PC-9 (cell line): ENCODE results near the gene DGCR2. TPM values are rescaled to one million over a fixed set of nuclear protein-coding genes. Genes with fewer than 3 reads are reported as not detected.
"Not testable (repeated sequence)": the region's sequence is repeated elsewhere in the genome, so short reads cannot be mapped to it uniquely, and the experiment has no call there.

Experiments used
- BruUV-seq: library from RNA; stranded (reverse); fragments of 400-500 nt; replicated peaks from 2 replicates; lab custom pipeline; 2021; lab: Mats Ljungman, UMichigan
- CTCF ChIA-PET: fragments of 300-600 bp; sonication (Branson Sonifier 250); formaldehyde crosslinking; loops from one replicate; lab custom pipeline; 2022; ENCODE audit warnings: antibody characterized with exemption; lab: Charles Lee
- POLR2A ChIA-PET: fragments of 300-600 bp; sonication (Branson Sonifier 250); formaldehyde crosslinking; loops from one replicate; lab custom pipeline; 2022; ENCODE audit warnings: antibody characterized with exemption; ENCODE audit not compliant: unreplicated experiment; lab: Charles Lee
- DNase-seq, 2 experiments: peaks; one replicate each; pipeline versions ENCODE4 v3.0.0 to v3.0.0-alpha.2; 2015 to 2022; ENCODE audit warnings: mixed read lengths in 1 of 2
- H2AFZ ChIP-seq: fragments of 200-600 bp; sonication (generic); 2 replicates; pipeline ENCODE4 v1.8.1; 2017; ENCODE audit warnings: antibody characterized with exemption
- H3F3A ChIP-seq: fragments of 200-600 bp; sonication (generic); 2 replicates; pipeline ENCODE4 v1.8.1; 2017; ENCODE audit warnings: antibody characterized with exemption, mild to moderate bottlenecking, low read depth; ENCODE audit not compliant: insufficient read depth
- H3K27ac ChIP-seq: fragments of 200-600 bp; sonication (generic); 2 replicates; pipeline ENCODE4 v1.6.1; 2016; ENCODE audit warnings: mixed run types
- H3K27me3 ChIP-seq: fragments of 200-600 bp; sonication (generic); 2 replicates; pipeline ENCODE4 v1.6.1; 2016; ENCODE audit warnings: low read depth, mixed run types; ENCODE audit not compliant: insufficient read depth
- H3K36me3 ChIP-seq: fragments of 200-600 bp; sonication (generic); 2 replicates; pipeline ENCODE4 v1.6.1; 2016; ENCODE audit warnings: low read depth, mixed run types
- H3K4me1 ChIP-seq: fragments of 200-600 bp; sonication (generic); replicated peaks from 2 replicates; pipeline ENCODE4 v1.6.1; 2016; ENCODE audit warnings: mixed run types; ENCODE audit not compliant: insufficient read depth
- H3K4me2 ChIP-seq: fragments of 200-600 bp; sonication (generic); 2 replicates; pipeline ENCODE4 v1.6.1; 2017; ENCODE audit warnings: mixed run types
- H3K4me3 ChIP-seq: fragments of 200-600 bp; sonication (generic); 2 replicates; pipeline ENCODE4 v1.6.1; 2016; ENCODE audit warnings: mixed run types
- H3K79me2 ChIP-seq: fragments of 200-600 bp; sonication (generic); 2 replicates; pipeline ENCODE4 v1.6.1; 2017; ENCODE audit warnings: low read depth, mixed run types
- H3K9me2 ChIP-seq: fragments of 200-600 bp; sonication (generic); 2 replicates; pipeline ENCODE4 v1.8.1; 2017; ENCODE audit warnings: mild to moderate bottlenecking; ENCODE audit not compliant: insufficient read depth
- H3K9me3 ChIP-seq: fragments of 200-600 bp; sonication (generic); 2 replicates; pipeline ENCODE4 v1.8.1; 2016; ENCODE audit warnings: low read depth; ENCODE audit not compliant: insufficient read depth
- H4K20me1 ChIP-seq: fragments of 200-600 bp; sonication (generic); 2 replicates; pipeline ENCODE4 v1.8.1; 2017; ENCODE audit not compliant: insufficient read depth
- CTCF ChIP-seq: fragments of 200-600 bp; sonication (generic); conservative IDR thresholded peaks from 2 replicates; pipeline ENCODE4 v1.6.1; 2017; ENCODE audit warnings: mixed run types, antibody characterized with exemption, mild to moderate bottlenecking, moderate library complexity
- EZH2 ChIP-seq: fragments of 200-600 bp; sonication (generic); IDR thresholded peaks from 2 replicates; pipeline ENCODE4 v1.8.0; 2017; ENCODE audit warnings: antibody characterized with exemption, low read depth
- intact Hi-C: fragments of 100-400 bp; cut with micrococcal nuclease; formaldehyde crosslinking; loops from one replicate; pipeline ENCODE4 v1.10.0; 2022; ENCODE audit not compliant: unreplicated experiment
- total RNA-seq: library from RNA; stranded (reverse); gene quantifications from 2 replicates; pipeline ENCODE4 v1.2.3, GENCODE V29; 2021

The DGCR2 gene
- total RNA-seq, 1 experiment from 2014 or later, result 37.6 TPM

GRCh38 chr22:19016081-19016766 is 106.0 kb downstream of the DGCR2 start:
- CTCF ChIA-PET, result no interaction called here
- no peaks in the 10 kb centered on the region for H4K20me1 ChIP-seq
- intact Hi-C loops, result no loop called here

GRCh38 chr22:19014886-19015285 is 107.3 kb downstream of the DGCR2 start:
- no peaks in the 10 kb centered on the region for H3K9me2 ChIP-seq
- H4K20me1 ChIP-seq, result no peaks in the 10 kb centered on the region
- H3K79me2 ChIP-seq, result no peaks in the 10 kb centered on the region
- no peaks in the 10 kb centered on the region for H3K9me3 ChIP-seq
- no peaks in the 10 kb centered on the region for H3K27me3 ChIP-seq
- CTCF ChIA-PET, result no interaction called here
- no peaks in the 10 kb centered on the region for H3K36me3 ChIP-seq
- no peak for DNase-seq
- H3K4me3 ChIP-seq, result no peak overlapping the region
- BruUV-seq, result no TSS peak
- POLR2A ChIA-PET, result no interaction called here
- TF ChIP-seq EZH2 (no peak), CTCF (no peak)
- H3K4me1 ChIP-seq, result peaks cover 9% of the 10 kb centered on the region
- H2AFZ ChIP-seq, result no peak overlapping the region
- H3K4me2 ChIP-seq, result no peak overlapping the region
- H3K27ac ChIP-seq, result no peak overlapping the region
- intact Hi-C loops, result no loop called here
- H3F3A ChIP-seq, result no peaks in the 10 kb centered on the region; the same call in 1 of the 2 replicates

More at GRCh38 chr22:19016081-19016766, 106.0 kb downstream of the DGCR2 start:
- H3K36me3 ChIP-seq, result no peaks in the 10 kb centered on the region
- H3F3A ChIP-seq, result no peaks in the 10 kb centered on the region; the same call in 1 of the 2 replicates
- H3K4me2 ChIP-seq, result no peak overlapping the region
- H3K27me3 ChIP-seq, result no peaks in the 10 kb centered on the region
- H2AFZ ChIP-seq, result no peak overlapping the region
- POLR2A ChIA-PET, result no interaction called here
- H3K79me2 ChIP-seq, result no peaks in the 10 kb centered on the region
- no peaks in the 10 kb centered on the region for H3K9me2 ChIP-seq
- H3K27ac ChIP-seq, result no peak overlapping the region
- H3K4me3 ChIP-seq, result no peak overlapping the region
- DNase-seq, result no peak
- H3K9me3 ChIP-seq, result no peaks in the 10 kb centered on the region
- no TSS peak for BruUV-seq
- no peak for TF ChIP-seq CTCF
- no peak for TF ChIP-seq EZH2
- H3K4me1 ChIP-seq, result peaks cover 4% of the 10 kb centered on the region

- H3K36me3 ChIP-seq, H3K79me2 ChIP-seq, POLR2A ChIA-PET, H3K9me3 ChIP-seq, H3K27ac ChIP-seq, H3F3A ChIP-seq, H4K20me1 ChIP-seq, CTCF ChIA-PET, H3K4me3 ChIP-seq, H3K9me2 ChIP-seq, intact Hi-C loops, BruUV-seq, H2AFZ ChIP-seq, H3K27me3 ChIP-seq, H3K4me1 ChIP-seq: not testable (repeated sequence)
- peak overlapping the region; percentile 34; the same call in 1 of the 2 replicates for H3K4me2 ChIP-seq
- peak in 1 of 2 experiments; percentile 40 for DNase-seq
These were observed 108.2 kb downstream of the DGCR2 start for GRCh38 chr22:19013881-19014598.

- CTCF ChIA-PET, H3K27ac ChIP-seq, H2AFZ ChIP-seq: not testable (repeated sequence)
These were observed 108.8 kb downstream of the DGCR2 start for GRCh38 chr22:19013411-19013810.

More at GRCh38 chr22:19013411-19013810, 108.8 kb downstream of the DGCR2 start:
- H3K36me3 ChIP-seq, H3K27me3 ChIP-seq, H3K4me2 ChIP-seq, H3K79me2 ChIP-seq, H3K9me3 ChIP-seq, H3K9me2 ChIP-seq, DNase-seq, intact Hi-C loops, POLR2A ChIA-PET, H3K4me1 ChIP-seq, H4K20me1 ChIP-seq, BruUV-seq, H3F3A ChIP-seq, H3K4me3 ChIP-seq: not testable (repeated sequence)
